H1 (cell line): Measurements from ENCODE around the gene TANC1.

Source experiments
- CTCF ChIP-seq, 3 experiments: IDR thresholded peaks; 1 replicate in 2 of 3; 2 replicates in 1 of 3; pipeline versions ENCODE4 v1.5.1 to v1.6.1; 2011; ENCODE audit warnings: low read length in 3 of 3, mild to moderate bottlenecking in 3 of 3, inconsistent platforms in 2 of 3, low read depth in 1 of 3, moderate library complexity in 1 of 3; ENCODE audit not compliant: insufficient read depth in 1 of 3; ENCODE audit errors: control extremely low read depth in 1 of 3
- JUND ChIP-seq: IDR thresholded peaks from 2 replicates; pipeline ENCODE4 v1.6.1; 2011; ENCODE audit warnings: mild to moderate bottlenecking, improper control_type of control experiment, low read length
- RNF2 ChIP-seq: fragments of 200-900, 300-1000 bp; sonication (generic); IDR thresholded peaks from 2 replicates; pipeline ENCODE4 v1.7.1; 2016; ENCODE audit warnings: borderline replicate concordance, low read depth, mild to moderate bottlenecking, antibody characterized with exemption, low read length; ENCODE audit not compliant: poor library complexity, severe bottlenecking; ENCODE audit errors: missing control alignments
- SIX5 ChIP-seq: IDR thresholded peaks from 2 replicates; pipeline ENCODE4 v1.6.1; 2011; ENCODE audit warnings: mild to moderate bottlenecking, low read depth, low read length
- TAF1 ChIP-seq: IDR thresholded peaks from 2 replicates; pipeline ENCODE4 v1.6.1; 2011; ENCODE audit warnings: mild to moderate bottlenecking, low read depth, low read length

- TF ChIP-seq RNF2 (no peak), TAF1 (no peak), SIX5 (no peak), JUND (no peak), CTCF (IDR thresholded peaks at IDR 0.05; ENCODE audit: control extremely low read depth in 1 of 3, insufficient read depth in 1 of 3, low read depth in 1 of 3, low read length in 3 of 3) (no peak)
Observed at GRCh38 chr2:159153463-159153862, 185.0 kb downstream of the TANC1 start.
